Measurements from ENCODE around the gene NECTIN3. TPM values are rescaled to one million over a fixed set of nuclear protein-coding genes. Genes with fewer than 3 reads are reported as not detected.

Gene NECTIN3
- total RNA-seq, 8 experiments from 2014 or later, result 17.1 to 93.0 (median 31.4) TPM

DNA sequence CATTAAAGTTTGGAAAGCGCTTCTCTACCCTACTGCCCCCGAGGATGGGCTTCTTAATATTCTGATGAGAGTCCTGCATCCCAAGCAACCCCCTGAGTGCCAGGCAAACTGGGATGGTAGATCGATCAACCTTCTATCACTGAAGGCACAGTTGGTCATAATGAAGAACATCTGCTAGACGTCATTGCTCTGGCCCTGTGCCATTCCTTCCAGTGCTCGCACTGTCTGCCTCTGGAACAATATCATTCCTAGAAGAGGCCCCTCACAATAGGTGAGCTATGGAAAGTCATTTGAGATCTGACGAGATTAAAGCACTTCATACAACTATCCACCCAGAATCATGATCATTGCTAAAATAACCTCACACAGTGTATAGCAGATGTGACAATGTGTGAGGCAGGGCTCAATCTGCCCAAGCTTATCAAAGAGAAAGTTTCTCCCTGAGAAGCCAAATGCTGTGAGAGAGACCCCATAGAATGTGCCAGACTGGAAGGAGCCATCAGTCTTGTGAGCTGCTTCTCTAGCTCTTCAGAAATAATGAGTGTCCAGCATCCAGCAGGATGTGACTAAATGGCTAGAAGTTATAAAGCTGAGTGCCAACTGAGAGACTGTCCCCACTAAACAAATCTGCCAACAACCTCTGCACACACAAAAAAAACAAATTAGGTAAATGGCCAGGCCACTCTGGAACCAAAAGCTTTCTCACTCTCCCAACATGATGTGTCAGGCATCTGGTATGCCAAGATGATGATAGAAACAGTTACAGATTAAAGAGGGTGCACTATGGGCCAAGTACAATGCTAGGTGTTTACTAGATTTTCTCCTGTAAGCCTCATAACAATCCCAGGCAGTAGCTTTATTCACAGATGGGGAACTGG is 165.5 kb downstream of the NECTIN3 start:
- Histone ChIP-seq H3K27ac (no peak overlapping the region), H3K4me1 (replicated peaks in 1 of 2) (no peaks in the 10 kb centered on the region), H3K4me3 (no peak overlapping the region)
- in situ Hi-C loops (cut with MboI; ENCODE audit: low pct_unique_long_range_greater_than_20kb in 2 of 9, low sequenced_read_pairs in 9 of 9, unreplicated experiment in 9 of 9), result no loop called here
- ATAC-seq (replicated peaks in 6 of 8), result no peak
- 46 to 100% (median 85%) methylated on average over 1 to 4 of the region's 6 CpGs; no CpG with 5 or more reads in 3 of the 10 experiments for WGBS, 10 experiments

DNA sequence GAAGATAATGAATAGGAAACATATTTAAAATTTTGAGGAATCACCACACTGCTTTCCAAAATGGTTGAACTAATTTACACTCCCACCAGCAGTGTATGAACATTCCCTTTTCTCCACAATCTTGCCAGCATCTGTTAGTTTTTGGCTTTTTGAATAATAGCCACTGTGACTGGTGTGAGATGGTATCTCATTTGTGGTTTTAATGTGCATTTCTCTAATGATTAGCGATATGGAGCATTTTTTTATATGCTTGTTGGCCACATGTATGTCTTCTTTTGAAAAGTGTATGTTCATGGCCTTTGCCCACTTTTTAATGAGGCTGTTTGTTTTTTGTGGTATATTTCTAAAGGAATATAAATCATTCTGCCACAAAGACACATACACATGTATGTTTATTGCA is 166.3 kb downstream of the NECTIN3 start:
- no peaks in the 10 kb centered on the region for H3K4me1 ChIP-seq (replicated peaks in 1 of 2)
- H3K4me3 ChIP-seq, result no peak overlapping the region
- no peak overlapping the region for H3K27ac ChIP-seq
- no peak for ATAC-seq (replicated peaks in 6 of 8)
- WGBS, 10 experiments, result 0 to 100% (median 47%) methylated on average over 1 of the region's 1 CpG; no CpG with 5 or more reads in 4 of the 10 experiments
- in situ Hi-C loops (cut with MboI; ENCODE audit: low pct_unique_long_range_greater_than_20kb in 2 of 9, low sequenced_read_pairs in 9 of 9, unreplicated experiment in 9 of 9), result no loop called here

DNA sequence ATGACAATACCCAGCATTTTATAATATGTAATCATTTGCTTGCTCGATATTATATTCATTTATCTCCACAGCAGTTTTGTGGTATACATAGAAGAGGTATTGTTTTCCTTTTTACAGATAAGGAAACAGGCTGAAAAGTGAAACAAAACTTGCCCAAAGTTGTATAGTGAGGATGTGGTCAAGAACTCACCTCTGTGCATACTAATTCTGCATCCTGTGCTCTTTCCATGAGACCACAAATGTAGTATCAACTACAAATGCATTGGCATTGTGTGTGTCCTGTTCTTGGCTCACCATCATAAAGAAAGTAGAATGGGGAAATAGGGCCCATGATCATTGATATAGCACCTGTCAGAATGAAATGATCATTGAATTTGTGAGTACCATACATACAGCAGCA is 167.3 kb downstream of the NECTIN3 start:
- WGBS, 10 experiments, result 71 to 100% (median 96%) methylated on average over 1 of the region's 1 CpG; no CpG with 5 or more reads in 2 of the 10 experiments
- ATAC-seq (replicated peaks in 6 of 8), result no peak
- no peak overlapping the region for H3K4me3 ChIP-seq
- no peaks in the 10 kb centered on the region for H3K4me1 ChIP-seq (replicated peaks in 1 of 2)
- H3K27ac ChIP-seq, result no peak overlapping the region
- in situ Hi-C loops (cut with MboI; ENCODE audit: low pct_unique_long_range_greater_than_20kb in 2 of 9, low sequenced_read_pairs in 9 of 9, unreplicated experiment in 9 of 9), result no loop called here

DNA sequence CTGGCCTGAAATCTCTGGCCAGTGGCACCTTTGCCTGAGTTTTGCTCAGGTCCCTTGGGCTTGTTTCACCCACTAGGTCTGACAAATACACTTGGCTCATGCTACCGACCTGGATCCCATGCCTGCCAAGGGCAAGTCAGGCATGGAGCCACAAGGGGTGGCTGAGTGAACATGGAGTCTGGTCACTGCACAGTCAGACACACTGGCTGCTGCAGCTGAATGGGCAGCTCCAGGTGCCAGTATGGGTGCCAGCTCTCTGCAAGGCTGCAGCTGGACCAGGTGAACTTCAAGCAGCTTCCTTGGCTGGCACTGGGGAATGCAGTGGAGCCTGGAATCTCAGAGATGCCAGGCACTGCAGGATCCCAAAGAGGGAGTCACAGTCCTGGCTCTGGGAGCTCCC is 170.3 kb downstream of the NECTIN3 start:
- WGBS, 10 experiments, result 80 to 100% (median 86%) methylated on average over 1 of the region's 1 CpG; no CpG with 5 or more reads in 7 of the 10 experiments
- no peak for ATAC-seq (replicated peaks in 6 of 8)
- Histone ChIP-seq H3K27ac (no peak overlapping the region), H3K4me1 (replicated peaks in 1 of 2) (no peaks in the 10 kb centered on the region), H3K4me3 (no peak overlapping the region)
- in situ Hi-C loops (cut with MboI; ENCODE audit: low pct_unique_long_range_greater_than_20kb in 2 of 9, low sequenced_read_pairs in 9 of 9, unreplicated experiment in 9 of 9), result no loop called here
